NOMO-1 (cell line): ENCODE results near the gene SLC5A12.
"Not testable (repeated sequence)": the region's sequence is repeated elsewhere in the genome, so short reads cannot be mapped to it uniquely, and the experiment has no call there.

Experiments used
- DNase-seq, 2 experiments: peaks; one replicate each; lab custom pipeline; 2025; ENCODE audit not compliant: unreplicated experiment in 2 of 2; lab: John Stamatoyannopoulos, UW

The SLC5A12 gene

DNA sequence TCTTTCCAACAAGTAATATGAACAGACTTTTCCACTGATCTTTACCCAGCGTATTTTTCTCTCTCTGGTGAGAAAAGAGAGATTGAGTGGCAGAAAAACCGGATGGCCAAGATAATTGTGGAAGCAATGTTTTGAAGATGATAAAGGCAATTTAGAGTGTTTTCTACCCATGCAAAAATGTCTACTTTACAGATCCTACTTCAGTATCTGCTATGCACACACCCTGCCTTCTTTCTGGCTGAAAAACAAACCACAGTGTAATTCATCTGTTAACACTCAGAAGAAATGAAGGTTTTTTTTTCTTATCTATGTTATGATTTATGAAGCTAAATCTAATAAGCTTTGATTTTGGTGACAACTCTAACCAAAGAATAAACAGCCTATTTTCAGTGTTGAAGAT lies 56.8 kb downstream of the SLC5A12 start:
- DNase-seq, result no peak

DNA sequence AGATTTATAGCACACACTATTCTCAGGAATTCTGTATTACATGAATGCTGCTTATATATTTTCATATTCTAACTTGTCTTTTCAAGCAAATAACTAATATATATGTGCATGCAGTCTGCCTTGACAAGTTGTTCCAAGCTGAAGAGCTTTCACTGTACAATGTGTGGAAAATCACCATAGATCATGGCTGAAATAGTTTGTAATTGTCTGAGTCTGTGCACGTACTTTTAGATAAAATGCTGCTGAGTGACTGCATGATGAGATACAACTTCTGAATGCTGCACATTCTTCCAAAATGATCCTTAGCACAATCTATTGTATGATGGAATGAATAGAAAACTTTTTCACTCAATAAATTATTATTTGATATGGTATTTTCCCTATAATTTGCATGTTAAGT lies 58.9 kb downstream of the SLC5A12 start:
- DNase-seq, result no peak

- DNase-seq, result no peak
These were observed 66.6 kb downstream of the SLC5A12 start for GRCh38 chr11:26655287-26655686.

- no peak for DNase-seq
These were observed 69.9 kb downstream of the SLC5A12 start for GRCh38 chr11:26651916-26652315.

DNA sequence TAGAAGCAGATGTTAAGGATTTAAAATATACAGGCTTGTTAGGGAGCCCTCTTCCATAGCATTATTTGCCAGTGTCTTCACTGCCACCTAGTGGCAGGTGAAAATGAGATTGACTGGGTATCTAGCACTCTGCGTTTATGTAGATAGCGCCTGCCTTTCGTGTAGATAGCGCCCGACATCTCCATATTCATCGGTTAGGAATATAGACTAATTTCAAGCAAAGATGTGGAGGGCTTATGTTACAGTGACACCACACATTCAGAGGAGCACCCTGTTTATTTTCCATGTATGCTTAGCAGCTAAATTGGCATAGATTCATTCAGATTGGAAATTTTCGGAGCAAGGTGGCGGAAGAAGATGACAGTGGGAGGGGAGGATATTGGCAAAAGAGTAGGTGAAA lies 72.0 kb downstream of the SLC5A12 start:
- peak; percentile 61 to 74 for DNase-seq

GRCh38 chr11:26643314-26643713 lies 78.5 kb downstream of the SLC5A12 start:
- not testable (repeated sequence) for DNase-seq

GRCh38 chr11:26632691-26633159 lies 89.1 kb downstream of the SLC5A12 start:
- DNase-seq, result peak; percentile 34 to 80

DNA sequence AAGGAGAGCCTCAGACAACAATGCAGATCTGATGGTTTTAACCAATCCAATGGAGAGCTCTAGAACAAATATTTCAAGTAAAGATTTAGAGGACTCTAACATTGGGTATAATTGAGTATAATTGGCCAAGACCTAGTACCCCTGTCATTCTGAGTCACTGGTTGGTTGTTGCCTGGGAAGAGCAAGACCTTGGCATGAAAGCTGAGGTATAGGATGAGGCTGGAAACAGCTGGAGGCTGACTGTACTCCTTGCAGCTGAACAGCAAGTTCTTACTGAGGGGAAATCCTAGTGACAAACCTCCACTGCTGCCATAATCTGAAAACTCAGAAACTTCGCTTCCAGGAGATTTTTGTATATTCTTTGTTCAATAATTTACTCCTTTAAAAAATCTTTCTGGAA lies 95.5 kb downstream of the SLC5A12 start:
- DNase-seq, result no peak

DNA sequence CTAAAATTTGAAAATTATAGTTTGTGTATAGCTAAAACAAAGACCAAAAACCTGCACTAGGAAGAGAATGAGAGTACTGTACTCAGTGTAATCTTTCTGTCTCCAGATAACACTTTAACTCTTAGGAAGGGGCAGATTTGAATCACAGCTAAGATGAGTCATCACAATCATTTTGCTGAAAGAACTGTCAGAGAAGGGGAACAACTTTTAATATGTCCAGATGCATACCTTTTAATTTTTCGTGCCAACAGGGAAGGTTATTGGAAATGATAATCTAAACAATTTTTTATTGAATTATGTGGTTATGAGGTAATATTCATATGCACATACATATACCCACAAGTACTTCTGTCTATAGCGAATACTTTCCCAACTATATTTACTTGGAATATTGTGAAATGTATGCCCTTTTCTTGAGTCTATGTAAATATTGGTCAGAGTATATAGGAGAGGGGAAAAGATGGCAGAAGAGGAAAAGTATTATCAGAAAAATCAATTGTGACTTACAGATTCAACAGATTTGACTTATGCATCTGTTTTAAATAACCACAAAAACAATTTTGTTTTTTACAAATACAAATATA lies 98.7 kb downstream of the SLC5A12 start:
- peak in 1 of 2 experiments; percentile 63 for DNase-seq

- no peak for DNase-seq
These were observed 99.7 kb downstream of the SLC5A12 start for GRCh38 chr11:26622181-26622580.

DNA sequence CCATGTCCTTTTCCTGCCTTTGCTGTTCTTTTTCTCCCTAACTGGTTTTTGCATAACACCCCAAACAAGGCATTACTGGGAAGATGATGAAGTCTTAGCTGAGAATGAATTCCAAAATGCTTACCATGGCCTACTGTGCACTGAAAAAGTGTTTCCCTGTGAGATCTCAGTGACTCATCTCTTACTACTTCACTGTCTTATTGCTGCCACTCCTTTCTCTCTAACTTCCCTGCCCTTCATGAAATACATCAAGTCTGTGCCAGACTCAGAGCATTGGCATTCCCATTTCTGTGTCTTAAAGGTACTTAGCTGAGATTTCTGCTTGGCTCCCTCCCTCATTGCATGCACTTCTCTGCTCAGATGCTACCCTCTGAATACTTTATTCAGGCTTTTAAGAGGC lies 100.7 kb downstream of the SLC5A12 start:
- no peak for DNase-seq

DNA sequence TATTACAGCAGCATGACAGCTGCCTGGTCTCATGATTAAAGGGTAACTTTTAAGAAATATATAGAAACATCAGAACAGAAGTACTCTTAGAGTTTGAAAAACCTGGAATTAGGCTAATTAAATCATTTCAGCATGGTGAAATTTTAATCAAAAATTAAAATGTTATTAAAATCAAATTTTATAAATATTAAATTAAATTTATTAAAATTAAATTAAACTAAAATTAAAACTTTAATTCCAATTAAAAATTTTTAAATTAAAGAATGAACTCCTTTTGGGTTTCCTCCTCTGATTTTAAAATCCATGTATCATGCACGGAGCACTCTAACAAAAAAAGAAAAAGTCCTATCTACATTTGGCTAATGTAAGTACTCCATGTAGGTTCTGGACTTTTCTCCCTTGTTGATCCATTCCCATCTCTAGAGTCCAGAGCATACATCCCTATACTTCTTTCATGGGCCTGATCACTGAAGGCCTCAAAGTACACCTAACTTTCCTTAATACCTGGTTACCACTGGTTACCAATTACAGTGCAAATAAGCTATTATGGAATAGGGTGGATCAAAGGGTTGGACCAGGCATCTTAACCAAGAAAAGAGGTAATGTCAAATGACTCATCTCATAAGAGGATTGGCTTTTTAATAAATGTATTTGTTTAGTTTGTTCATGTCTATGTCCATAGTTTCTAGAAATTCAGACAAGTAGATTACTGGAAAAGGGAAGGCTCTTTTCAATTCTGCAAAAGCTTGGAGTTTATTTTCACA lies 101.4 kb downstream of the SLC5A12 start:
- DNase-seq, result no peak

DNA sequence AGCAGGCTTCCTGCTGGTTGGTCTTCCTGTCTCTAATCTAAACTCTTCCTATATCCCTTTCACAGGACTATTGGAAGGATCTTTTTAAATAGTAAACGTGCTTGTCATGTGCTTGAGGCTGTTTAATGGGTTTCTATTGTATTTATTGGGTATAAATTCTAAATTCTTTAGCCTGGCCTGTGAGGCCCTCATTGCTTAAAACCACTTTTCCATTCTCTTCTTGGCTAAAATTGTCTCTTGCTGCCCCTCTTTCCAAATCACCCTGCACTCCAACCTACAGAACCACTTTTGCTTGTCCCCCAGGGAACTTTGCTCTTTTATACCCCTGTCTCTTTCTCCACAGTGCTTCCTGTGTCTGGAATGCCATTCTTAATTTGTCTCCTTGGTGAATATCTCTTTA lies 103.4 kb downstream of the SLC5A12 start:
- no peak for DNase-seq
